Activated CD4-positive, alpha-beta T cell treated with anti-CD3 and anti-CD28 coated beads, Interleukin-2, amount 10 ng/mL, durations not matched to agents 24 days and 14 days (primary cell): ENCODE results near the gene FSTL4. TPM values are rescaled to one million over a fixed set of nuclear protein-coding genes. Genes with fewer than 3 reads are reported as not detected.

Experiments
- DNase-seq: peaks from one replicate; pipeline ENCODE4 v3.0.0; 2022
- H3K27ac Mint-ChIP-seq: one replicate; pipeline ENCODE4 v1.8.0; 2022; ENCODE audit warnings: mild to moderate bottlenecking, mixed read lengths
- H3K27me3 Mint-ChIP-seq: one replicate; pipeline ENCODE4 v1.8.0; 2022; ENCODE audit warnings: mixed read lengths
- H3K36me3 Mint-ChIP-seq: one replicate; pipeline ENCODE4 v1.8.0; 2022; ENCODE audit warnings: low read depth, mild to moderate bottlenecking, mixed read lengths
- H3K4me1 Mint-ChIP-seq: one replicate; pipeline ENCODE4 v1.8.0; 2021; ENCODE audit warnings: mixed read lengths
- H3K4me3 Mint-ChIP-seq: one replicate; pipeline ENCODE4 v1.8.0; 2022; ENCODE audit warnings: mild to moderate bottlenecking, moderate library complexity, mixed read lengths
- H3K9me3 Mint-ChIP-seq: one replicate; pipeline ENCODE4 v1.8.0; 2021; ENCODE audit warnings: mixed read lengths
- intact Hi-C: fragments of 100-400 bp; cut with micrococcal nuclease; formaldehyde crosslinking; loops from one replicate; pipeline ENCODE4 v1.15.1; 2023
- total RNA-seq: library from RNA; stranded (reverse); gene quantifications from 2 replicates; pipeline ENCODE4 v1.2.3, GENCODE V29; 2022

The FSTL4 gene
- total RNA-seq, 1 donor from 2014 or later, result 0.42 TPM

DNA sequence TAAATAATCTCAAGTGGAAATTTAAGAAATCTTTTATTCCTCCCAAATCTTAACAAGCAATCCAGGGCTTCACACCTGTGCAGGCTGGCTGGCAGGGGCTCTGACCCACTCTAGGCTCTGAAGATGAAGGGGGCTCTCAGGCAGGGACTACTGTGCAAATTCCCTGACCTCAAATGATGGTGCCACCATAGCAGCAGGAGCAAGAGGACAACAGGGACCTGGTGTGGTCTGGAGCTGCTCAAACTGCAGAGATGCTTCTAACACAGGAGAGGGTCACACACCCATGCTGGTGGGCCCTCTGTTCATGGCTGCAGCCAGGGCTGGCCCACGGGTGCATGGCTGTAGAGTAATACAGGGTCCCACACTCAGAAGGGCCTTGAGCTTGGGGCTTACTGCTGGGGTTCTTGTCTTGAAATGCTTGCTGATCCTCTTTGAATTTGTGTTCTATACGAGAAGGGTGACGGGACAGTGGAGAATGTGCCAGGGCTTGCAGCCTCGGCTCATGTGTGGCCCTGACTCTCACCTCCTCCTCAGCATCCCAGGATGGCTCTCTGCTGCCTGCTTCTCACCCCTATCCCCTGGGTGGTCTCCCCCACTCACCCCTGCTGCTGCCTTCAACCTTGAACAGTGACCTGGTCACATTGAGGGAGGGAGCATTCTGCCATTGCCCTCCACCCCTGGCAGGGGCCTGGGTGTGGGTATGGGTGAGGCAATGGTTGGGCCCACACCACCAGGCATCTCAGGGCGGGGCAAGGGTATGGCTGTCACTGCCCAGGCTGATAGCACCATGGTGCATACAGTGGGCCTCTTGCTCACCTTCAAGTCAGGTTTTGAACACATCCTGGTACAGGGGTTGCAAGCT lies 191.7 kb downstream of the FSTL4 start:
- DNase-seq, result no peak
- no peak overlapping the region for H3K27ac Mint-ChIP-seq
- H3K9me3 Mint-ChIP-seq, result no peaks in the 10 kb centered on the region
- peaks cover 30% of the 10 kb centered on the region for H3K27me3 Mint-ChIP-seq
- H3K4me3 Mint-ChIP-seq, result no peak overlapping the region
- H3K4me1 Mint-ChIP-seq, result peaks cover 5% of the 10 kb centered on the region
- no peaks in the 10 kb centered on the region for H3K36me3 Mint-ChIP-seq
- intact Hi-C loops, result loop anchor here (10.0 kb wide), 1 partner anchor 444 kb away; no protein-coding TSS in a partner anchor

DNA sequence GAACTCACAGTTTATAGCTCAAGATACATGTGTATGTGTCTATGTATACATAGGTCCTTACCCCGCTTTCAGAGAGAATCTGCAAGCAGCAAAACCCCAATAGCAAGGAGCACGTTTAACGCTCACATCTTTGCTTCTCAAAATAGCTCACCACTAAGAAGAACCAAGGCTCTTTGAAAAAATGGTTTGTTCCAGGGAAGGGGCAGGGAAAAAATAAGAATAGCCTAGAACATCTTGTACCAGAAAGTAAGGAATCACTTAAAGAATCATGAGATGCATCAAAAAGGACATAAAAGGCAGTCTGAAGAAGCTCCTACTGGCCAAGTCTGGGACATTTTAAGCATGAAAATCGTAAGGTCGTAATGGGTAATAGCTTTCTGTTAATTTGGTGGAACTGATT lies 196.4 kb downstream of the FSTL4 start:
- intact Hi-C loops, result no loop called here
- H3K4me3 Mint-ChIP-seq, result no peak overlapping the region
- no peaks in the 10 kb centered on the region for H3K4me1 Mint-ChIP-seq
- H3K9me3 Mint-ChIP-seq, result no peaks in the 10 kb centered on the region
- peaks cover 42% of the 10 kb centered on the region for H3K27me3 Mint-ChIP-seq
- no peak for DNase-seq
- H3K36me3 Mint-ChIP-seq, result no peaks in the 10 kb centered on the region
- no peak overlapping the region for H3K27ac Mint-ChIP-seq

DNA sequence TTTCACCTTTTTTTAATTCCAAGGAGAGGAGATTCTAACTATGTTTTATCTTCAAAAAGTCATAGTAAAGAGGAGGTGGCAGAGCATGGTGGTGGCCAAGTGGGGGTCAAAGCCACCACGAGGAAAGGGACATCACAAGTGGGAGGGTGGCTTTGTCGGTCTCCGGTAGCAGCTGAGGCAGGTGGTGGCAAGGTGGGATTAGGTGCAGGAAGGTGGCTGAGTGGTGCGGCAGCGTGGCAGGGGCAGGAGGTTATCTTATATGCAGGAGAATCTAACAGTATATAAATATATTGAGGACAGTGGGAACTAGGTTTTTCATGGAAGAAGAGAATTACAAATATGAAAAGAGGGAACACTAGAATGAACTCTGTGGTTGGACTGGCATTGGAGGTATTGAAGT lies 196.8 kb downstream of the FSTL4 start:
- H3K36me3 Mint-ChIP-seq, result no peaks in the 10 kb centered on the region
- no peaks in the 10 kb centered on the region for H3K4me1 Mint-ChIP-seq
- no peak for DNase-seq
- no peak overlapping the region for H3K4me3 Mint-ChIP-seq
- H3K9me3 Mint-ChIP-seq, result no peaks in the 10 kb centered on the region
- intact Hi-C loops, result no loop called here
- no peak overlapping the region for H3K27ac Mint-ChIP-seq
- H3K27me3 Mint-ChIP-seq, result peaks cover 44% of the 10 kb centered on the region

DNA sequence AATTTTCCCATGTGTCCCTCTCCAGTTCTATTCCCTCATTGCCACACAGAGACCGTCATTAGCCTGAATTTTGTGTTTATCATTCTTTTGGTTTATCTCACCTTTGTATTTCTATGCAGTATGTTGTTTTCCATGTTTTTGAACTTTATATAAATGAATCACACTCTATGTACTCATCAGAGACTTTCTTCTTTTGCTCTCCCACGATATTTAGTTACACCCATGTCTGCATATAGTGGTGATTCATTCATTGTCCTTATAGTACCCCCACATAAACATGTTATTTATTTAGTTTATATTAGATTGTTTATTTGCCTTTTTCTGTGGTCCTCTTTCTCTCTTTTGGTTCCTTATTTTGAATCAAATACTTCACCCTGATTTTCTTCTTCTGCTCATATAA lies 199.7 kb downstream of the FSTL4 start:
- H3K4me3 Mint-ChIP-seq, result no peak overlapping the region
- H3K9me3 Mint-ChIP-seq, result no peaks in the 10 kb centered on the region
- intact Hi-C loops, result no loop called here
- H3K4me1 Mint-ChIP-seq, result no peaks in the 10 kb centered on the region
- no peak overlapping the region for H3K27ac Mint-ChIP-seq
- peaks cover 44% of the 10 kb centered on the region for H3K27me3 Mint-ChIP-seq
- no peak for DNase-seq
- H3K36me3 Mint-ChIP-seq, result no peaks in the 10 kb centered on the region

DNA sequence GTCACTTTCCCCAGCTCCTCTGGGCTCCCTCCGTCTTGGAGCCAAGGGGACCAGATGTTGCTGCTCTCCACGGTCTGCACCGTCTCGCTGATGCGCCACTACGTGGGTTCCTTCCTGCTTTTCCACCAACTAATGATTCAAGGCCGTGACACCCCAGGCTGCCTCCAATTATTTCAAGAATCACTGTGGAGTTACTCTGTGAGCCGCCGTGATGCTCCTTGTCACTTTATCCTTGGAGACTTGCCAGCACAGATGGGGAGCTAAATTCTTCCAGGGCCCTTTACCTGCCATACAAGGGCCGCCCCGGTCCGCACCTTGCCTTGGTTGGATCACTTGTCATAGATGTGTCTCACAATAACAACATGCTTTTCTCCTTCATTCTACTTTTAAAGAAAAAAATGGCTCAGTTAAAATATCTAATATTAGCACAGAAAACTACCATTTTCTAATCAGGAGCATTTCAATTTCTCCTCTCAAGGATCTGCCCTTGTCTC lies 202.0 kb downstream of the FSTL4 start:
- peaks cover 28% of the 10 kb centered on the region for H3K27me3 Mint-ChIP-seq
- H3K36me3 Mint-ChIP-seq, result no peaks in the 10 kb centered on the region
- DNase-seq, result no peak
- no peak overlapping the region for H3K27ac Mint-ChIP-seq
- no peak overlapping the region for H3K4me3 Mint-ChIP-seq
- H3K9me3 Mint-ChIP-seq, result no peaks in the 10 kb centered on the region
- intact Hi-C loops, result no loop called here
- no peaks in the 10 kb centered on the region for H3K4me1 Mint-ChIP-seq

DNA sequence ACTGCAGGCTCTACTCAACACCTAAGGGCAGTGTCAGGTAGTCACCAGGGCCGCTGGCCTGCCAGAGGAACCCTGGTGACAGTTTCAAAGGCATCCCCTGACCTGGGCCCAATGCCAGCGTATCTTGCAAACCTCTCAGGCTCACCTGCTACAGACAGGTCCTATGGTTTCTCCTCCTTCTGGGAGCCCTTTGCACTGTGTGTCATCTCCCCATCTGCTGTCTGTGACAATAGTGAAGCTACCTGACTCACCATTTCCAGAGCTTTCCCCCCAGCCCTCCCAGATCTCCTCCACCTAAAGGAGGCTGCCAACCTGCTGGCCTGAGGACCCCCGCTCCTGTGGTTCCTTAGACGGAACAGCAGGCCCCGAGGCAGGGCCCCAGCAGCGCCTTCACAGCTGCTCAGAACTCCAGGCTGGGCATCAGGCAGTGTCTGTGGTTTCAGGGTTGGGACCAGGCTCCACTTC lies 203.1 kb downstream of the FSTL4 start:
- H3K27ac Mint-ChIP-seq, result no peak overlapping the region
- intact Hi-C loops, result no loop called here
- no peaks in the 10 kb centered on the region for H3K4me1 Mint-ChIP-seq
- H3K36me3 Mint-ChIP-seq, result no peaks in the 10 kb centered on the region
- no peak for DNase-seq
- no peak overlapping the region for H3K4me3 Mint-ChIP-seq
- peaks cover 25% of the 10 kb centered on the region for H3K27me3 Mint-ChIP-seq
- no peaks in the 10 kb centered on the region for H3K9me3 Mint-ChIP-seq

DNA sequence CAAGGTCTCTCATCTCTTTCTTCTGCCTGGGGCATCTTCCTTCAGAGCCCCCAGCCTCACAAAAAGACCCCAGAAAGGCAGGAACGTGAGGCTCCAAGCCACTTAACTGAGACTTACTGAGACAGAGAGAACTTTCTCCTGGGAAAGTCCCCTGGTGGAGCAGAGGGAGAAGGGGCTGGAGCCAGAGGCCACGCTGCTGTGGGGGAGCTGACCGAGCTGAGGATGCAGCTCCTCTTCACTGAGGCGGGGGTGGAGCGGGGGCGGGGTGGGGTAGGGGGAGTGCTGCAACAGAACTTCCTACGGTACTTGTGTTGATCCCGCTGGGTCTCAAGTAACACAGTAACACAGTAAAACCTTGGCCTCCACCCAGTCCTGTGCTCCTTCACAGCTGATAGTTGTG lies 204.0 kb downstream of the FSTL4 start:
- H3K4me3 Mint-ChIP-seq, result no peak overlapping the region
- DNase-seq, result no peak

DNA sequence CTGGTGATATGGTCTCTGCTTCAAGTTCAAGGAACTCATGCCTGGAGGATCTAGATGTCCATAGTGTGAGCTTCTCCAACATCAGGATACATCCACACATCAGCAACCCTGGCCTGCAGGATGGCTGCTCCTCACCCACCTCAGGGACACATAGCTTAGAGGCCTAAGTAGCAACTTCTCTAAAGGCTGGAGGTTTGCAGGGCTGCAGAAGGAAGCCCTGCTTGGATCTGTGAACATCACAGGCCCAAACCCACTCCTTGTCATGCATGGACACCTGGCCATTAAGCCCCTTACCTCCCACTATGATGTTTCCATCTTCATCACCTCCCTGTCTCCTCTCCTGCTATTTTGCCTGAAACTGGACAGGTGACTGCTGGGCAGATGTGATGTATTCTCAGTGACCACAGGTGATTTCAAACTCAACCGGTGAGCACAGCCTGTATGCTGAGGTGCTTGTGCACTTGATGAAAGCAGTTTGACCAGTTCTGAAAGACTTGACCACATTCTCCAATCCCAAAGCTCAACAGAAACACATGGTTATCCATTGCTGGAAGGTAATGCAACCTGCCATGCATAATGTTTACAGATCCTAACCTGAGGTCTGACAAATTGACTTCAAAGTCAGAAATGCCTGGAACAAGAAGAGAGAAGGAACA lies 205.2 kb downstream of the FSTL4 start:
- Mint-ChIP-seq H3K4me1 (no peaks in the 10 kb centered on the region), H3K27me3 (peaks cover 12% of the 10 kb centered on the region), H3K9me3 (no peaks in the 10 kb centered on the region), H3K27ac (no peak overlapping the region), H3K36me3 (no peaks in the 10 kb centered on the region), H3K4me3 (no peak overlapping the region)
- DNase-seq, result no peak
- intact Hi-C loops, result no loop called here

More for the DNA sequence above, 204.0 kb downstream of the FSTL4 start:
- Mint-ChIP-seq H3K27ac (no peak overlapping the region), H3K9me3 (no peaks in the 10 kb centered on the region), H3K4me1 (no peaks in the 10 kb centered on the region), H3K36me3 (no peaks in the 10 kb centered on the region), H3K27me3 (peaks cover 19% of the 10 kb centered on the region)
- intact Hi-C loops, result no loop called here

DNA sequence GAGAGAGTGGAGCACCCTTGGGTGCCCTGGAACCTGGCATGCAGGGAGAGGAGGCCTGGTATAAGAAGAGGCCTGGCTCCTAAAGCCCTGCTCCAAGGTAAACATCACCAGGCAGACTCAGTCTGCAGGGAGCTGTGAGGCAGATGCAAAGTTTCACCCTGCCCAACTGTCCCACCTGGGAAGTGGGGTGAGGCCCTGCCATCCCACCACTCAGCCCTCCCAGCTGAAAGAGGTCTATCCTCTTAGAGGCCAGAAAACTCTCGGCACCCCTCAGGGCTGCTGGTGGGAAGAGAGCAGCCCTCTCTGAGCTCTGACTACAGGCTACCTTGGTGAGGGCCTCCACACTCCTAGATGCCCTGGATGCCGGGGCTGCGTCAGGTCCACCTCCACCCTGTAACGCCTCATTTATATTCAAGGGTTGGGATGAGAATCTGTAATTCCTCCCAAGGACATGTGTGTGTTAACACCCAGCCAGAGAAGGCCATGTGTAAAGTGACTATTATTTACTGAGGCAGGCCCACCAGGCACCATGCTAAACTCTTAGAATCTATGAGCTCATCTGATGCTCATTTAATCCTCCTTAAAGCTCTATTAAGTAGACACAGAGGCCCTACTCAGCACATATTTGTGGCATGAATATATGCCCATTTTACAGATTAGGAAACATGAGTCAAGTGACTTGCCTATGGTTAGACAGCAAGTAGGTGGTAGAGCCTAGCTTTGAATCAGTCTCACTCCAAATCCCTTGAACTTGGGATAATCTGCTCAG lies 205.9 kb downstream of the FSTL4 start:
- no peaks in the 10 kb centered on the region for H3K36me3 Mint-ChIP-seq
- H3K4me3 Mint-ChIP-seq, result no peak overlapping the region
- no peak for DNase-seq
- H3K9me3 Mint-ChIP-seq, result no peaks in the 10 kb centered on the region
- H3K4me1 Mint-ChIP-seq, result no peaks in the 10 kb centered on the region
- intact Hi-C loops, result no loop called here
- peaks cover 12% of the 10 kb centered on the region for H3K27me3 Mint-ChIP-seq
- no peak overlapping the region for H3K27ac Mint-ChIP-seq

DNA sequence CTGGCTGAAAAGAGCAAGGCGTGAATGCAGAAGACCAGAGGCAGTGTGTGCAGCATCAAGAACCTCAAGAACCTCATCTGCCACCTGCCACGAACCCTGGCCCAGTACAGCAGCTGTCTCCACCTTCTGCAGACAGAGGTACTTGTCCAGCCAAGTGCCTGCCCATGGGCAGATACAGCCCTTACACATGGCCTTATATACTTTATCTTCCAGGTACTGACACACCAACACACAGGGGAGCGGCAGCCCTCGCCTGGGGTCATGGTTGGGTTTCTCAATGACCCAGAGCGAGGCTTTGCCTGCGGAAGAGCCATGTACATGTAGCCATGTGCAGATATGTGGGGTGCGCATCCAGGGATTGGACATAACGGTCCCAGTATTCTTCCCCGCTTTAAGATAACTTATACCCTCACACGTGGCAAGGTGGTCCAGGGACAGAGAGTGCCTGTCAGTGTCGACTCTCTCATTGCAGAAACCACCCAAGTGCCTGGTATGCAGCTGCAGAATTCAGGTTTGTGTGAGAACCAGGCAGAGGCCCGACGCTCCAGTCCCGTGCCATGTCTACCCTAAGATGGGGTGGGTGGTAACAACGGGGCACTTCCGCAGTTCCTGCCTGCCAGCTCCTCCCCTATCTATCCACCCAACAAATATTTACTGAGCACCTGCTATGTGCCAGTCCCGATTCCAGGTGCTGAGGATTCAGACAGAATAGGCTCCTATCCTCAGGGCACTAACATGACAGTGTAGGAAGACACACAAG lies 206.9 kb downstream of the FSTL4 start:
- Mint-ChIP-seq H3K27me3 (peaks cover 5% of the 10 kb centered on the region), H3K4me3 (no peak overlapping the region), H3K9me3 (no peaks in the 10 kb centered on the region), H3K36me3 (no peaks in the 10 kb centered on the region), H3K4me1 (no peaks in the 10 kb centered on the region), H3K27ac (no peak overlapping the region)
- DNase-seq, result no peak
- intact Hi-C loops, result no loop called here

DNA sequence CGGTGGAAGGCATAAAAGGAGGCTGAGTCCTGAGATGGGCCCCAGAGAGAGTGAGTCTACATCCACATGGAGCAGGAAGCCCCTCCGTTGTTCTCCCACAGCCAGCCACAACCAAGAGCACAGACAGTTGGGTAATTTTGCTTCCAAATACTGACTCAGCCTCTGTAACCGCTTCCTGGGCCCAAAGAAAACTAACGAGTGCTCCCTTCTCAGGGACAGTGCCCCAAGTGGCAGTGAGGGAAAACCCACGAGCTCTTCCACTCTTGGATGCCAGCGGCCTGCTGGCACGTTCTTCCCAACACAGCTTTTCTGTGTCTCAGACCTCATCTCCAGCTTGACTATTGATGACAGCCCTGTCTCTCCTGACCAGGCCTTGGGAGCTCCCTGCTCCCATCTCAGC lies 207.6 kb downstream of the FSTL4 start:
- Mint-ChIP-seq H3K4me1 (no peaks in the 10 kb centered on the region), H3K36me3 (no peaks in the 10 kb centered on the region), H3K4me3 (no peak overlapping the region), H3K9me3 (no peaks in the 10 kb centered on the region), H3K27ac (no peak overlapping the region), H3K27me3 (no peaks in the 10 kb centered on the region)
- no peak for DNase-seq
- intact Hi-C loops, result no loop called here

DNA sequence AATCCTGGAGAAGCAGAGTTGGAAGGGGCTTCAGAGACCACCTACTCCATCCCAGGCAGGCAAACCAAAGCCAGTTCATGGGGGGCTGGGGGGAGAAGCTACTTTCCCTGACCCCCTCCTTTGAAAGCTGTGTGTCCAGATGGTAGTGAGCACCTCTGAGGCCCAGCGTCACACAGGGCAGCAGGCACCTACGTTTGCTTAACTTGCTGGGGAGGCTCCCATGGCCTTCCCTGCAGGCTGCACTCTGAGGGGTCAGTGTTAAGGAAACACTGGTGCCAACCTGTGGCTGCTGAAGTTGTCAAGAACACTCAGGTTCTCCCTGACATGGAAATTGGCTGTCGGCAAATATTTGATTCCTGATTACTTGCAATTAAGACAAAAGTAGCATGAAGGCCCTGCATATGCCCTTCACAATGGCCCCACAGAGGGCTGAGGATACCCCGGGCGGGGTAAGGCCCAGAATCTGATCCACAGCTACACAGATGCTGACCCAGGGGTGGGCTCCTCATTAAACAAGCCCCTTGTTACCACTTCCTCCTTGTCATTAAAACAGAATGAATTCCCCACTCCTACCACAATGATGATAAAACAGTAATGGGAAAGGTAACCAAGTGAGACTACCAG lies 208.5 kb downstream of the FSTL4 start:
- Mint-ChIP-seq H3K4me1 (peaks cover 5% of the 10 kb centered on the region), H3K9me3 (no peaks in the 10 kb centered on the region), H3K27me3 (no peaks in the 10 kb centered on the region), H3K27ac (no peak overlapping the region), H3K4me3 (no peak overlapping the region), H3K36me3 (no peaks in the 10 kb centered on the region)
- DNase-seq, result no peak
- intact Hi-C loops, result no loop called here

DNA sequence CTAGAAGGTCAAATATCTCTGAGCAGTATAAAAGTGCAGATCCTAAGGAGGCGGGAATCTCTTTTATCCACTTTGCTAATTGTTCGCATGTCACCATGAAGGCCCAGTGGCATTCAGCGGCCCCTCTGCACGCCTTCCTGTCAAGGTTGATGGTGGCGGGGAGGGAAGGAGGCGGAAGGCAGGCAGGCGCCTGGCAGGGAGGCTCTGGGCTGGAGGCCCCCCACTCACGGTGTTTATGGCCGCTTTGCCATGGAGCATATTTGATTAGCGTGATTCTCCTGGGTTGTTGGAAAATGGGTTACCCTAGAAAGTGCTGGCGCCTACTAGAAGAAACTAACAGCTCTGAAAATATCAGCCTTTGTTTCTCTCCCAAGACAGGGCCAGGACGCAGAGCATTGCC lies 209.6 kb downstream of the FSTL4 start:
- Mint-ChIP-seq H3K4me3 (no peak overlapping the region), H3K27me3 (no peaks in the 10 kb centered on the region), H3K4me1 (peaks cover 15% of the 10 kb centered on the region), H3K9me3 (no peaks in the 10 kb centered on the region), H3K27ac (no peak overlapping the region), H3K36me3 (no peaks in the 10 kb centered on the region)
- intact Hi-C loops, result no loop called here
- peak; percentile 33 for DNase-seq
